Neural progenitor cell (in vitro differentiated cells): ENCODE data around the gene INPP4B. TPM values are rescaled to one million over a fixed set of nuclear protein-coding genes. Genes with fewer than 3 reads are reported as not detected.

Experiments used
- DNase-seq: peaks from one replicate; pipeline ENCODE4 v3.0.0-alpha.2; 2016; ENCODE audit warnings: low spot score
- H2AFZ ChIP-seq: fragments of 200-600 bp; sonication (generic); replicated peaks from 2 replicates; pipeline ENCODE4 v1.6.1; 2016; ENCODE audit warnings: antibody characterized with exemption
- H3F3A ChIP-seq: fragments of 200-600 bp; sonication (generic); 2 replicates; pipeline ENCODE4 v1.6.1; 2016; ENCODE audit warnings: antibody characterized with exemption, low read depth
- H3K27ac ChIP-seq: fragments of 200-600 bp; sonication (generic); 2 replicates; pipeline ENCODE4 v1.5.1; 2016; ENCODE audit warnings: mild to moderate bottlenecking
- H3K27me3 ChIP-seq: fragments of 200-600 bp; sonication (generic); 2 replicates; pipeline ENCODE4 v1.6.1; 2016; ENCODE audit warnings: mild to moderate bottlenecking, moderate library complexity
- H3K36me3 ChIP-seq: fragments of 200-600 bp; sonication (generic); 2 replicates; pipeline ENCODE4 v1.5.1; 2016
- H3K4me1 ChIP-seq: fragments of 200-600 bp; sonication (generic); 2 replicates; pipeline ENCODE4 v1.6.1; 2016; ENCODE audit warnings: mixed run types
- H3K4me2 ChIP-seq: fragments of 200-600 bp; sonication (generic); 2 replicates; pipeline ENCODE4 v1.6.1; 2016
- H3K4me3 ChIP-seq: fragments of 200-600 bp; sonication (generic); 2 replicates; pipeline ENCODE4 v1.5.1; 2016
- H3K79me2 ChIP-seq: fragments of 200-600 bp; sonication (generic); 2 replicates; pipeline ENCODE4 v1.6.1; 2016; ENCODE audit warnings: low read depth
- H3K9ac ChIP-seq: fragments of 200-600 bp; sonication (generic); 2 replicates; pipeline ENCODE4 v1.6.1; 2016
- H3K9me3 ChIP-seq: fragments of 200-600 bp; sonication (generic); 2 replicates; pipeline ENCODE4 v1.5.1; 2016; ENCODE audit warnings: low read depth
- H4K20me1 ChIP-seq: fragments of 200-600 bp; sonication (generic); 2 replicates; pipeline ENCODE4 v1.6.1; 2016; ENCODE audit warnings: low read depth
- H3K27ac Mint-ChIP-seq: 3 replicates; pipeline ENCODE4 v1.8.0; 2021; ENCODE audit warnings: mixed read lengths
- H3K27me3 Mint-ChIP-seq: 2 replicates; pipeline ENCODE4 v1.8.0; 2022; ENCODE audit warnings: low read depth, mild to moderate bottlenecking, inconsistent platforms, moderate library complexity, mixed read lengths; ENCODE audit not compliant: insufficient read depth
- H3K36me3 Mint-ChIP-seq: 3 replicates; pipeline ENCODE4 v1.8.0; 2021; ENCODE audit warnings: mixed read lengths
- H3K4me1 Mint-ChIP-seq: 3 replicates; pipeline ENCODE4 v1.8.0; 2021; ENCODE audit warnings: mixed read lengths
- H3K4me3 Mint-ChIP-seq: 3 replicates; pipeline ENCODE4 v1.8.0; 2021; ENCODE audit warnings: mild to moderate bottlenecking, moderate library complexity, mixed read lengths
- H3K9me3 Mint-ChIP-seq: 3 replicates; pipeline ENCODE4 v1.8.0; 2020; ENCODE audit warnings: mixed read lengths
- EZH2 ChIP-seq: fragments of 200-600 bp; sonication (generic); IDR thresholded peaks from 2 replicates; pipeline ENCODE4 v1.6.1; 2017; ENCODE audit warnings: antibody characterized with exemption, mild to moderate bottlenecking, moderate library complexity
- EZH2phosphoT487 ChIP-seq: fragments of 200-600 bp; sonication (generic); IDR thresholded peaks from 2 replicates; pipeline ENCODE4 v1.6.1; 2017; ENCODE audit warnings: antibody characterized with exemption
- total RNA-seq: library from RNA; depleted of rRNA; stranded (reverse); fragments of >200 nt; gene quantifications from 2 replicates; pipeline ENCODE4 v1.2.3, GENCODE V29; 2015; ENCODE audit warnings: low replicate concordance
- TF ChIP-seq, protein P1 (sequence below): fragments of 200-600 bp; sonication (generic); IDR thresholded peaks from 2 replicates; pipeline ENCODE4 v1.5.1; 2017; ENCODE audit warnings: antibody characterized with exemption, mild to moderate bottlenecking

Gene INPP4B
- total RNA-seq, 1 donor from 2014 or later, result 1.3 TPM

GRCh38 chr4:142036795-142037583 is 809.1 kb downstream of the INPP4B start:
- H4K20me1 ChIP-seq, result no peaks in the 10 kb centered on the region
- H2AFZ ChIP-seq, result no peak overlapping the region
- H3K4me1 ChIP-seq, result no peaks in the 10 kb centered on the region
- DNase-seq, result no peak
- H3F3A ChIP-seq, result no peaks in the 10 kb centered on the region
- no peak overlapping the region for H3K4me3 ChIP-seq
- H3K27ac ChIP-seq, result no peak overlapping the region
- Mint-ChIP-seq H3K27me3 (peaks cover 2% of the 10 kb centered on the region), H3K4me3 (no peak overlapping the region), H3K9me3 (no peaks in the 10 kb centered on the region), H3K27ac (no peak overlapping the region), H3K4me1 (no peaks in the 10 kb centered on the region), H3K36me3 (no peaks in the 10 kb centered on the region)
- no peaks in the 10 kb centered on the region for H3K9me3 ChIP-seq
- no peak overlapping the region for H3K9ac ChIP-seq
- H3K36me3 ChIP-seq, result no peaks in the 10 kb centered on the region
- no peaks in the 10 kb centered on the region for H3K79me2 ChIP-seq
- no peaks in the 10 kb centered on the region for H3K27me3 ChIP-seq
- no peak overlapping the region for H3K4me2 ChIP-seq
- TF ChIP-seq, protein P1, sequence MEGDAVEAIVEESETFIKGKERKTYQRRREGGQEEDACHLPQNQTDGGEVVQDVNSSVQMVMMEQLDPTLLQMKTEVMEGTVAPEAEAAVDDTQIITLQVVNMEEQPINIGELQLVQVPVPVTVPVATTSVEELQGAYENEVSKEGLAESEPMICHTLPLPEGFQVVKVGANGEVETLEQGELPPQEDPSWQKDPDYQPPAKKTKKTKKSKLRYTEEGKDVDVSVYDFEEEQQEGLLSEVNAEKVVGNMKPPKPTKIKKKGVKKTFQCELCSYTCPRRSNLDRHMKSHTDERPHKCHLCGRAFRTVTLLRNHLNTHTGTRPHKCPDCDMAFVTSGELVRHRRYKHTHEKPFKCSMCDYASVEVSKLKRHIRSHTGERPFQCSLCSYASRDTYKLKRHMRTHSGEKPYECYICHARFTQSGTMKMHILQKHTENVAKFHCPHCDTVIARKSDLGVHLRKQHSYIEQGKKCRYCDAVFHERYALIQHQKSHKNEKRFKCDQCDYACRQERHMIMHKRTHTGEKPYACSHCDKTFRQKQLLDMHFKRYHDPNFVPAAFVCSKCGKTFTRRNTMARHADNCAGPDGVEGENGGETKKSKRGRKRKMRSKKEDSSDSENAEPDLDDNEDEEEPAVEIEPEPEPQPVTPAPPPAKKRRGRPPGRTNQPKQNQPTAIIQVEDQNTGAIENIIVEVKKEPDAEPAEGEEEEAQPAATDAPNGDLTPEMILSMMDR, result no peak
- TF ChIP-seq EZH2, result no peak

DNA sequence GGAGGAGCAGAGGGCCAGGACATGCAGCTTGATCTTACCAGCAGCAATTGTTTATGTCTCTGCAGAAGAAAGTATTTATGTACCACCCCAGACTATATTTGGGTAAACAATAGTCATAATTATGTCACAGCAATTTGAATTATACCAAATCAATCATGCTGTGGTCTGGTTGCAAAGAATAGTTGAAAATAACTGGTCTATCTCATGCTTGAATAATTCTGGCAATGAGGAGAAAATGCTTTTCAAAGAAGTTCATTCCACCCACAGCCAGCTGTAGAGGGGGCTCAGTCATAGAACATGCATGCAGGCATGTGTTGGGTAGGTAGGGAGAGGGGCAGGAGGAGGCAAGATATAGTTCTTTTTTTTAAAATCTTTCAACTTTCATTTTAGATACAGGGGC is 810.5 kb downstream of the INPP4B start:
- Histone ChIP-seq H2AFZ (no peak overlapping the region), H3K27ac (no peak overlapping the region), H3K9me3 (no peaks in the 10 kb centered on the region), H3K36me3 (no peaks in the 10 kb centered on the region), H3K79me2 (no peaks in the 10 kb centered on the region), H3K9ac (no peak overlapping the region), H4K20me1 (no peaks in the 10 kb centered on the region), H3K4me2 (no peak overlapping the region), H3K4me3 (no peak overlapping the region), H3K27me3 (no peaks in the 10 kb centered on the region), H3K4me1 (no peaks in the 10 kb centered on the region), H3F3A (no peaks in the 10 kb centered on the region)
- no peak for DNase-seq
- Mint-ChIP-seq H3K27ac (no peak overlapping the region), H3K9me3 (no peaks in the 10 kb centered on the region), H3K4me3 (no peak overlapping the region), H3K36me3 (no peaks in the 10 kb centered on the region), H3K27me3 (peaks cover 2% of the 10 kb centered on the region), H3K4me1 (no peaks in the 10 kb centered on the region)
- TF ChIP-seq EZH2phosphoT487, result no peak
- no peak for TF ChIP-seq EZH2
- TF ChIP-seq, protein P1, result no peak

DNA sequence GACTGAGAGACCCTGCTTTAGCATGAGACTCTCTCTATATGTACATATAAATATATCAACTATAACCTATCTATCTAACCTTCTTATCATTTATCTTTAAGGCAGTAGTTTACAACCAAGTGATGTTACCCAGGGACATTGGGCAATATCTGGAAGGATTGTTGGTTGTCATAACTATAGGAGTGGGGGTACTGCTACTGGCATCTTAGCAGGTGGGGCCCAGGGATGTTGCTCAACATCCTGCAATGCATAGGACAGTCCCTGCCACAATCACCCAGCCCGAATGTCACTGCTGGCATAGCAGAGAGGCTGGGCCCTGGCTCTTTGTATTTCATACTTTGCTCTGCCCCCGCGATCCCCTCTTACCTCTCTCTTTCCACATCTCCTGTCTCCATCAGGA is 812.0 kb downstream of the INPP4B start:
- Histone ChIP-seq H3K4me2 (no peak overlapping the region), H3K27ac (no peak overlapping the region), H3K79me2 (no peaks in the 10 kb centered on the region), H2AFZ (no peak overlapping the region), H3K4me1 (no peaks in the 10 kb centered on the region), H3K4me3 (no peak overlapping the region), H3K36me3 (no peaks in the 10 kb centered on the region), H3F3A (no peaks in the 10 kb centered on the region), H3K27me3 (no peaks in the 10 kb centered on the region), H4K20me1 (no peaks in the 10 kb centered on the region), H3K9ac (no peak overlapping the region), H3K9me3 (no peaks in the 10 kb centered on the region)
- Mint-ChIP-seq H3K9me3 (no peaks in the 10 kb centered on the region), H3K27me3 (peaks cover 2% of the 10 kb centered on the region), H3K4me3 (no peak overlapping the region), H3K27ac (no peak overlapping the region), H3K4me1 (no peaks in the 10 kb centered on the region), H3K36me3 (no peaks in the 10 kb centered on the region)
- DNase-seq, result no peak
- TF ChIP-seq, protein P1, result no peak
- TF ChIP-seq EZH2phosphoT487 (no peak), EZH2 (no peak)
